Activated naive CD4-positive, alpha-beta T cell (primary cell): ENCODE results near the gene TNK2.
"Not testable (repeated sequence)": the region's sequence is repeated elsewhere in the genome, so short reads cannot be mapped to it uniquely, and the experiment has no call there.

Source experiments
- DNase-seq, 4 experiments: peaks; one replicate each; lab custom pipeline; 2025; lab: John Stamatoyannopoulos, UW

TNK2 gene

DNA sequence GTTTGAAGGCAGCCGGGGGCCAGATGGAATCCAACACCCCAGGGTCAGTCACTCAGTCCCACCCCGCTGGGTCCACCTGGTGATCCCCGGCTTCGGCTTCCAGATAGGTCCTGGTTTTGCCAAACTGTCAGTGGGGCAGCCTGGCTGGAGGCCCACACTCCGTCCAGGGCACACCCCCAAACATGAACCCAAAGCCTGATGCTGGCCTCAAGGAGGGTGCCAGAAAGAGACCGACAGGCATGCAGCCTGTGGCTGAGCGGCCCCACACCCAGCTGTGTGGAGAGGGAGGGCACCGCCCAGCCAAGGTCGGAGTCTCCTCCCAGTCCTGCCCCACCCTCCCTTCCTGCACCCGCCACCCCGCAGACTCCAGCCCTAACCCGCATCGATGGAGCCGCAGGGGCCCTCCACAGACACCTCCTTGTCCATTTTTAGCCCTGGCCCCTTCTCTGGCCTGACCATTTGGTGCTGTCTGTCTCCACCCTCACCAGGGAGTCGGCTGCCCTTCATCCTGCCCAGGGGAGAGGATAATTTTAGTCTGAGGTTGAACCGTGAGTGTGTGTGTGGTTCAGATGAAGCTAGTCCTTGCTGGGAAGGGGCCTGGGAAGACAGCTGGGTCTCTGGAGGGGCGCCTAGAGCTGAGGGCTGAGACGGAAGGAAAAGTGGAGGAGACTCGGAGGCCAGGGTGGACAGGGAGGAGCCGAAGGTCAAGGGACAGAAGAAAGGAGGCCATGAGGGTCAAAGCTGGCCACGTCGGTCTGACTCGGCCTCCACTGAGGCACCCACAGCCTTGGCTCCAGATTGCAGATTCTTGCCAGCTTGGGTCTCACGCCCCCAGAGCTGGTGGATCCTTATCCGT is 23.1 kb downstream of the TNK2 start:
- DNase-seq, result no peak

GRCh38 chr3:195884691-195885035 is 23.7 kb downstream of the TNK2 start:
- no peak for DNase-seq

- DNase-seq, result no peak
Measured at GRCh38 chr3:195883801-195884200, 24.6 kb downstream of the TNK2 start.

GRCh38 chr3:195883160-195883559 is 25.2 kb downstream of the TNK2 start:
- no peak for DNase-seq

DNA sequence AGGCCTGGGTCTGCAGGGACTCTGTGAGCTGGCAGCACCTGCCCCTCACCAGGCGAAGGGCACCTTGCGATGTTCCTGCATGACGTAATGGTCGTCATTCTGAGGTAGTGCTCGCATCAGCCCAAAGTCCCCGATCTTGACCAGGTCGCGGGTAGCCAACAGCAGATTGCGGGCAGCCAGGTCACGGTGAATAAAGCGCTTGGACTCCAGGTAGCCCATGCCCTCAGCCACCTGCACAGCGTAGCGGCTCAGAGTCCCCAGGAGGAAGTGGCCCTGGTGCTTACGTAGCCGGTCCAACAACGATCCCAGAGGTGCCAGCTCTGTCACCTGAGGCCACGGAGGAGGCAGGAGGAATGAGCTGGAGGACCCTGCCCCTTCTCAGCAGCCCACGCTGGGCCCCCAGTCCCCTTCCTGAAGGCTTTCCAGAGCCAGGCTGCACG is 26.3 kb downstream of the TNK2 start:
- DNase-seq, result no peak

GRCh38 chr3:195881276-195881988 is 26.9 kb downstream of the TNK2 start:
- DNase-seq, result no peak

DNA sequence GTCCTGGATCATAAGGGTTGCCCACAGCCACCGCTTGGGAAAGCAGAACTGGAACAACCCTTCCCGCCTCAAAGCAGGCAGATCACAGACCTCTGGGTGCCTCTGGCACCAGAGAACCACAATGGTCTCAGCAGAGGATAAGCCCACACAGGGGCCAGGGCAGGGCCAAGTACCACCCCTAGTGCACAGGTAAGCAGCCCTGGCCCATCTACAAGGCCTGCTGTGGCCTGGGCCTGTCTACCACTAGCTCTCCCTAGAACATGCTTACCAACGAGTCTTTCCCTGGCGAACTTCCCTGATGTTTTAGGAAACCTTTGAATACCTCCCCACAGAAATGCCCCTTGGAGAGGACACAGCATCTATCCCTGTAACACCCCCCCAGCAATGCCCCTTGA is 28.3 kb downstream of the TNK2 start:
- DNase-seq, result no peak

- no peak for DNase-seq
Measured at GRCh38 chr3:195879416-195880036, 28.8 kb downstream of the TNK2 start.

- no peak for DNase-seq
Measured at GRCh38 chr3:195878424-195879274, 29.7 kb downstream of the TNK2 start.

GRCh38 chr3:195877767-195878423 is 30.5 kb downstream of the TNK2 start:
- DNase-seq, result no peak

- DNase-seq, result no peak
Measured at GRCh38 chr3:195877136-195877715, 31.1 kb downstream of the TNK2 start.

DNA sequence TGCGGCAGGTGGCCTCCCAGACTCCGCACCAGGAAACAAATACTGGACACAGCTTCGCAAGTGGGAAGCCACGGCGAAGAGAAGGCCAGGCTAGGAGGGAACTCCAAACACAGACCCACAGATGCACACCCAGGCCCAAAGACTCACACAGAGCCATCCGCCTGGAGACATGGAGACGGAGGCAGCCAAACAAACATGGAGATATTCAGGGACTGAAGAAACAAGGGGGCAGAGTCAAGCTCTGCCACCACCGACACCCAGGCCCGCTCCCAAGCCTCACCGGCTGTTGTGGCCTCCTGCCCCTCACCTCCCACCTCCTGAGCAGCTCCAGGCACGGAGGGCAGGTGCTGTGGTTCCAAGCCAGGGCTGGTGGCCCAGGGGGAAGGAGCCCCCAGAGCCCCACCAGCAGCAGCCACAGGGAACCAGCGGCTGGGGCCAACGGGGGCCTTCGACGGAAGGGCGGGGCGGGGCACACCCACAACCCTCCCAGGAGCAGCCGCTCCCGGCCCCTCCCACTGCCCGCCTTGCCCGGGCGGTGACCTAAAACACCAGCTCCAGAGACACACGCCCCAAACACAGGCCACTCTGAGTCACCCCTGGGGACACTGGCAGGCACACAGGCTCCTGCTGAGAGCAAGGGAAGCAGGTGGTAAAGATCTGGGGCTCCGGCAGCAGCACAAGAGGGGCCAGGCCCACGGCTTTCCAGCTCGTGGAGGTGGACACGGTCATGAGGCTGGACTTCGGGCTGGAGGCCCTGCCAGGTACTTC is 31.9 kb downstream of the TNK2 start:
- no peak for DNase-seq

GRCh38 chr3:195875482-195876236 is 32.7 kb downstream of the TNK2 start:
- DNase-seq, result no peak

- DNase-seq, result no peak
Measured at GRCh38 chr3:195873971-195874370, 34.4 kb downstream of the TNK2 start.

- DNase-seq, result no peak
Measured at GRCh38 chr3:195873281-195873887, 35.0 kb downstream of the TNK2 start.

DNA sequence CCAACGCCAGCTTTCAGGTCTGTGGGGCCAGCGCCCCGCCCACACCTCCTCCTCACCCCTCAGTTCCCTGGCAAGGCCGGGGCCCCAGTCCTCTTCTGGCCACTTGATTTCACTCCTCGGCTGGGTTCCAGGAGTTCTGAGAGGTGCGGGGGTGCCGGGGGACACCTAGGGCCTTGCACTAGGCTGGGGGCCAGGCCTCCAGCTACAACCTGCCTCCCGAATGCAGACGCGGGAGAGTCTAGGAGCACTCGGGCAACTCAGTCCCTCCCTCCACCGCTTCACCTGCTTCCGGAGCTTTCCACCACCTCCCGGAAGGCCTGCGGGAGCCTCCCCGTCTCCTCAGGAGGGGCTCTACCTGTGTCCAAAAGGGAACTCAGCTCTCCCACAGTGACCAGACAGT is 35.6 kb downstream of the TNK2 start:
- DNase-seq, result no peak

GRCh38 chr3:195872097-195872496 is 36.3 kb downstream of the TNK2 start:
- DNase-seq, result no peak

GRCh38 chr3:195871686-195872085 is 36.7 kb downstream of the TNK2 start:
- not testable (repeated sequence) for DNase-seq

- DNase-seq, result no peak
Measured at GRCh38 chr3:195870937-195871336, 37.4 kb downstream of the TNK2 start.
